ENCODE measurements around the gene POU2F3. TPM values are rescaled to one million over a fixed set of nuclear protein-coding genes. Genes with fewer than 3 reads are reported as not detected.

POU2F3 gene
- total and polyA plus RNA-seq, 2 of the 8 experiments (the other 6 are each of a cell fraction or from before 2014, with no cell fraction given), result 1.0 to 2.1 TPM

- FAIRE-seq (no peak), DNase-seq (ENCODE audit: low read depth in 1 of 2, low spot score in 2 of 2) (peak in 1 of 2 experiments; percentile 67)
- peak overlapping the region; percentile 53 to 75 for H3K4me2 ChIP-seq (ENCODE audit: insufficient read depth in 1 of 2, low read depth in 2 of 2, low read length in 2 of 2)
- peaks cover 10% of the 10 kb centered on the region for H3K23me2 ChIP-seq (ENCODE audit: low read depth, low read length)
- H3K27me3 ChIP-seq (replicated peaks in 1 of 4; ENCODE audit: control insufficient read depth in 3 of 4, extremely low read depth in 1 of 4, insufficient read depth in 3 of 4, low read length in 3 of 4), result no peaks in the 10 kb centered on the region
- no peak overlapping the region for H3K4ac ChIP-seq (replicated peaks; ENCODE audit: insufficient read length, low read depth, low read length)
- H2BK5ac ChIP-seq (ENCODE audit: low read depth, low read length), result no peak overlapping the region
- H2BK20ac ChIP-seq (ENCODE audit: low read length), result no peak overlapping the region
- no peak overlapping the region; the same call in 1 of the 2 replicates for H3K18ac ChIP-seq (ENCODE audit: extremely low read depth, low read length)
- no peak overlapping the region for H3K14ac ChIP-seq (ENCODE audit: insufficient read length)
- no peak overlapping the region for H4K91ac ChIP-seq (replicated peaks; ENCODE audit: insufficient read length, low read length)
- no peak overlapping the region for H4K8ac ChIP-seq (ENCODE audit: extremely low read depth, insufficient read depth, low read length)
- WGBS, 2 experiments (ENCODE audit: extremely low coverage in 1 of 2, insufficient coverage in 1 of 2, insufficient read length in 1 of 2, insufficient replicate concordance in 2 of 2, low coverage in 1 of 2, low lambda C conversion rate in 2 of 2, missing lambda C conversion rate in 1 of 2), result 22% methylated on average over 8 of the region's 8 CpGs; no CpG with 5 or more reads in 1 of the 2 experiments
- peaks cover 3 to 8% of the 10 kb centered on the region in 2 experiments for H4K20me1 ChIP-seq (replicated peaks in 1 of 2; ENCODE audit: control insufficient read depth in 1 of 2, insufficient read depth in 2 of 2, low read length in 2 of 2)
- no peak overlapping the region for H2BK12ac ChIP-seq (ENCODE audit: low read depth, low read length)
- H3K27ac ChIP-seq (ENCODE audit: low read depth, low read length), result no peak overlapping the region
- H3K23ac ChIP-seq (ENCODE audit: insufficient read length), result no peak overlapping the region
- H2BK15ac ChIP-seq (ENCODE audit: low read length), result no peak overlapping the region
- H3K36me3 ChIP-seq (ENCODE audit: control insufficient read depth in 2 of 4, insufficient read depth in 4 of 4, low read length in 3 of 4), result peaks cover 0 to 8% (median 3%) of the 10 kb centered on the region in 4 experiments; a peak in 3 of 8 replicates
- peak overlapping the region; percentile 89 to 98 (median 96); a peak in 7 of 8 replicates for H3K4me3 ChIP-seq (ENCODE audit: extremely low read depth in 1 of 4, insufficient read depth in 2 of 4, low read depth in 3 of 4, low read length in 4 of 4)
- peaks cover 8 to 32% of the 10 kb centered on the region in 2 experiments; a peak in 3 of 4 replicates for H3K79me2 ChIP-seq (ENCODE audit: control insufficient read depth in 1 of 2, insufficient read depth in 2 of 2, low read length in 2 of 2)
- CTCF ChIA-PET (ENCODE audit: partially characterized antibody), result interaction anchor here (0.7 to 2.5 kb wide), 45 partner anchors 9 to 1820 kb away, joined by 3 to 19 read pairs (median 4); partner anchors contain the start of genes POU2F3 and TLCD5
- TF ChIP-seq, protein P1, sequence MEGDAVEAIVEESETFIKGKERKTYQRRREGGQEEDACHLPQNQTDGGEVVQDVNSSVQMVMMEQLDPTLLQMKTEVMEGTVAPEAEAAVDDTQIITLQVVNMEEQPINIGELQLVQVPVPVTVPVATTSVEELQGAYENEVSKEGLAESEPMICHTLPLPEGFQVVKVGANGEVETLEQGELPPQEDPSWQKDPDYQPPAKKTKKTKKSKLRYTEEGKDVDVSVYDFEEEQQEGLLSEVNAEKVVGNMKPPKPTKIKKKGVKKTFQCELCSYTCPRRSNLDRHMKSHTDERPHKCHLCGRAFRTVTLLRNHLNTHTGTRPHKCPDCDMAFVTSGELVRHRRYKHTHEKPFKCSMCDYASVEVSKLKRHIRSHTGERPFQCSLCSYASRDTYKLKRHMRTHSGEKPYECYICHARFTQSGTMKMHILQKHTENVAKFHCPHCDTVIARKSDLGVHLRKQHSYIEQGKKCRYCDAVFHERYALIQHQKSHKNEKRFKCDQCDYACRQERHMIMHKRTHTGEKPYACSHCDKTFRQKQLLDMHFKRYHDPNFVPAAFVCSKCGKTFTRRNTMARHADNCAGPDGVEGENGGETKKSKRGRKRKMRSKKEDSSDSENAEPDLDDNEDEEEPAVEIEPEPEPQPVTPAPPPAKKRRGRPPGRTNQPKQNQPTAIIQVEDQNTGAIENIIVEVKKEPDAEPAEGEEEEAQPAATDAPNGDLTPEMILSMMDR (IDR thresholded peaks at IDR 0.05; ENCODE audit: control extremely low read depth in 1 of 3, insufficient read depth in 1 of 3, low read depth in 1 of 3, low read length in 3 of 3), result peak in 2 of 3 experiments; percentile 49 to 55; a peak in 3 of 4 replicates
- TF ChIP-seq JUN (IDR thresholded peaks at IDR 0.05; ENCODE audit: low read depth, low read length), result no peak
- TF ChIP-seq RAD21 (IDR thresholded peaks at IDR 0.05 in 1 of 2, conservative IDR thresholded peaks at IDR 0.05 in 1 of 2; ENCODE audit: low read depth in 2 of 2, low read length in 2 of 2), result peak; percentile 57 to 66
- H3K56ac ChIP-seq (replicated peaks; ENCODE audit: insufficient read length, low read depth, low read length), result no peak overlapping the region
- no peak overlapping the region for H2BK120ac ChIP-seq (replicated peaks; ENCODE audit: low read depth, low read length)
- no peak overlapping the region for H2AK5ac ChIP-seq (ENCODE audit: low read depth, low read length)
- POLR2A ChIA-PET (ENCODE audit: partially characterized antibody), result interaction anchor here (0.7 to 3.8 kb wide), 7 partner anchors 9 to 167 kb away, joined by 3 to 27 read pairs (median 4); partner anchors contain the start of gene TLCD5
- no peak overlapping the region for H3K9ac ChIP-seq (replicated peaks in 1 of 4; ENCODE audit: extremely low read depth in 1 of 4, low read depth in 3 of 4, low read length in 3 of 4)
- H2AFZ ChIP-seq (ENCODE audit: low read length), result peak overlapping the region; percentile 55; the same call in 1 of the 2 replicates
- no peak overlapping the region for H4K5ac ChIP-seq (ENCODE audit: insufficient read length, low read depth, low read length)
- no peaks in the 10 kb centered on the region for H3K9me3 ChIP-seq (ENCODE audit: insufficient read depth in 2 of 2, low read depth in 1 of 2, low read length in 1 of 2)
- H3K4me1 ChIP-seq (replicated peaks in 1 of 4; ENCODE audit: control insufficient read depth in 3 of 4, insufficient read depth in 4 of 4, low read length in 3 of 4), result peaks cover 0 to 8% (median 5%) of the 10 kb centered on the region in 4 experiments; a peak in 6 of 7 replicates
- no peaks in the 10 kb centered on the region for H3K79me1 ChIP-seq (ENCODE audit: low read depth, low read length)
These were observed 95.0 kb downstream of the POU2F3 start for GRCh38 chr11:120334894-120335462.
